Measurements from ENCODE around the gene CEP41.
A peak's percentile ranks its signal among the peaks of the same experiment; 100 is the strongest.

GRCh38 chr7:130486114-130486953 is 45.5 kb upstream of the CEP41 start:
- no peak for TF ChIP-seq EP300 (IDR thresholded peaks at IDR 0.05)
- peak; percentile 85 for TF ChIP-seq CTCF (IDR thresholded peaks at IDR 0.05)
- TF ChIP-seq JUN (IDR thresholded peaks at IDR 0.05) = peak; percentile 51 to 65; a peak in 3 of 5 replicates
